Measurements from ENCODE around the gene CIB4. TPM values are rescaled to one million over a fixed set of nuclear protein-coding genes. Genes with fewer than 3 reads are reported as not detected.

Gene CIB4
- total and polyA plus RNA-seq, 2 experiments from 2014 or later: not detected

GRCh38 chr2:26576565-26577441 is 64.4 kb downstream of the CIB4 start:
- Histone ChIP-seq H3K4me1 (ENCODE audit: low read depth) (no peaks in the 10 kb centered on the region), H3K27ac (no peak overlapping the region), H3K4me3 (no peak overlapping the region), H3K36me3 (no peaks in the 10 kb centered on the region), H3K9me3 (ENCODE audit: low read depth) (no peaks in the 10 kb centered on the region), H3K27me3 (peaks cover 30% of the 10 kb centered on the region)
- no peak for TF ChIP-seq CTCF (IDR thresholded peaks at IDR 0.05; ENCODE audit: low read depth, low read length)
- DNase-seq (ENCODE audit: low read depth in 1 of 2, low spot score in 1 of 2): no peak

GRCh38 chr2:26575836-26576564 is 65.2 kb downstream of the CIB4 start:
- H3K4me1 ChIP-seq (ENCODE audit: low read depth): no peaks in the 10 kb centered on the region
- no peak overlapping the region for H3K27ac ChIP-seq
- no peaks in the 10 kb centered on the region for H3K9me3 ChIP-seq (ENCODE audit: low read depth)
- no peak for TF ChIP-seq CTCF (IDR thresholded peaks at IDR 0.05; ENCODE audit: low read depth, low read length)
- no peaks in the 10 kb centered on the region for H3K36me3 ChIP-seq
- DNase-seq (ENCODE audit: low read depth in 1 of 2, low spot score in 1 of 2): no peak
- no peak overlapping the region for H3K4me3 ChIP-seq
- H3K27me3 ChIP-seq: peaks cover 30% of the 10 kb centered on the region

GRCh38 chr2:26574900-26575560 is 66.1 kb downstream of the CIB4 start:
- peaks cover 30% of the 10 kb centered on the region for H3K27me3 ChIP-seq
- H3K4me1 ChIP-seq (ENCODE audit: low read depth): no peaks in the 10 kb centered on the region
- no peak for DNase-seq (ENCODE audit: low read depth in 1 of 2, low spot score in 1 of 2)
- no peak for TF ChIP-seq CTCF (IDR thresholded peaks at IDR 0.05; ENCODE audit: low read depth, low read length)
- no peak overlapping the region for H3K4me3 ChIP-seq
- no peak overlapping the region for H3K27ac ChIP-seq
- H3K36me3 ChIP-seq: no peaks in the 10 kb centered on the region
- H3K9me3 ChIP-seq (ENCODE audit: low read depth): no peaks in the 10 kb centered on the region

- no peak overlapping the region for H3K27ac ChIP-seq
- H3K4me3 ChIP-seq: no peak overlapping the region
- H3K4me1 ChIP-seq (ENCODE audit: low read depth): no peaks in the 10 kb centered on the region
- H3K27me3 ChIP-seq: peaks cover 35% of the 10 kb centered on the region
- H3K36me3 ChIP-seq: no peaks in the 10 kb centered on the region
- H3K9me3 ChIP-seq (ENCODE audit: low read depth): no peaks in the 10 kb centered on the region
- TF ChIP-seq CTCF (IDR thresholded peaks at IDR 0.05; ENCODE audit: low read depth, low read length): no peak
- no peak for DNase-seq (ENCODE audit: low read depth in 1 of 2, low spot score in 1 of 2)
These were observed 66.9 kb downstream of the CIB4 start for GRCh38 chr2:26574066-26574899.

Data from cardiac muscle cell (in vitro differentiated cells and primary cell).